Muscle layer of colon (tissue), 2 donors: ENCODE data around the gene ADCY5.

Source experiments
- H3K27ac ChIP-seq: one replicate; pipeline ENCODE4 v1.7.0; 2013; ENCODE audit warnings: low read depth, mild to moderate bottlenecking, low read length, moderate library complexity
- H3K27me3 ChIP-seq, 2 donors: one replicate each; pipeline ENCODE4 v1.7.0; 2013; ENCODE audit warnings: low read length in 2 of 2, mild to moderate bottlenecking in 2 of 2; ENCODE audit not compliant: insufficient read depth in 2 of 2, control insufficient read depth in 1 of 2
- H3K36me3 ChIP-seq: one replicate; pipeline ENCODE4 v1.7.0; 2013; ENCODE audit warnings: mild to moderate bottlenecking, low read length; ENCODE audit not compliant: insufficient read depth
- H3K4me1 ChIP-seq: one replicate; pipeline ENCODE4 v1.7.0; 2013; ENCODE audit warnings: mild to moderate bottlenecking, low read length; ENCODE audit not compliant: insufficient read depth
- H3K4me3 ChIP-seq, 2 donors: one replicate each; pipeline ENCODE4 v1.7.0; 2013; ENCODE audit warnings: low read length in 2 of 2, low read depth in 1 of 2, mild to moderate bottlenecking in 1 of 2, moderate library complexity in 1 of 2
- H3K9ac ChIP-seq: one replicate; pipeline ENCODE4 v1.7.0; 2013; ENCODE audit warnings: low read length
- H3K9me3 ChIP-seq: one replicate; pipeline ENCODE4 v1.7.0; 2013; ENCODE audit warnings: mild to moderate bottlenecking, low read length
- donor health status: abdominal sarcoma.
- donor health status: Adenocarcinoma of cecum.

ADCY5 gene

GRCh38 chr3:123453675-123454074 lies 4.8 kb upstream of the ADCY5 start:
- Histone ChIP-seq H3K9ac (no peak overlapping the region), H3K27me3 (peaks cover 4 to 5% of the 10 kb centered on the region in 2 donors), H3K9me3 (no peaks in the 10 kb centered on the region), H3K36me3 (no peaks in the 10 kb centered on the region), H3K4me3 (no peak overlapping the region), H3K4me1 (peaks cover 4% of the 10 kb centered on the region), H3K27ac (no peak overlapping the region)

- H3K27ac ChIP-seq = no peak overlapping the region
- peaks cover 4% of the 10 kb centered on the region for H3K4me1 ChIP-seq
- no peaks in the 10 kb centered on the region for H3K9me3 ChIP-seq
- no peak overlapping the region for H3K9ac ChIP-seq
- H3K36me3 ChIP-seq = no peaks in the 10 kb centered on the region
- H3K4me3 ChIP-seq = no peak overlapping the region
- H3K27me3 ChIP-seq = no peaks in the 10 kb centered on the region
Observed at GRCh38 chr3:123451186-123451585, 2.3 kb upstream of the ADCY5 start.

- peak overlapping the region; percentile 50 to 55 for H3K4me3 ChIP-seq
- no peaks in the 10 kb centered on the region for H3K36me3 ChIP-seq
- no peak overlapping the region for H3K9ac ChIP-seq
- peak overlapping the region; percentile 65 for H3K27ac ChIP-seq
- no peaks in the 10 kb centered on the region for H3K9me3 ChIP-seq
- peaks cover 4% of the 10 kb centered on the region for H3K4me1 ChIP-seq
- no peaks in the 10 kb centered on the region for H3K27me3 ChIP-seq
Observed at GRCh38 chr3:123449997-123450604, 1.2 kb upstream of the ADCY5 start.

- peak overlapping the region; percentile 21 for H3K9ac ChIP-seq
- H3K36me3 ChIP-seq = no peaks in the 10 kb centered on the region
- peak overlapping the region; percentile 61 to 72 for H3K4me3 ChIP-seq
- H3K27me3 ChIP-seq = no peaks in the 10 kb centered on the region
- H3K4me1 ChIP-seq = peaks cover 11% of the 10 kb centered on the region
- peak overlapping the region; percentile 93 for H3K27ac ChIP-seq
- no peaks in the 10 kb centered on the region for H3K9me3 ChIP-seq
Observed at GRCh38 chr3:123449102-123449996, 459 bp upstream of the ADCY5 start.

GRCh38 chr3:123447749-123448517 lies 957 bp downstream of the ADCY5 start:
- Histone ChIP-seq H3K4me1 (peaks cover 25% of the 10 kb centered on the region), H3K9me3 (no peaks in the 10 kb centered on the region), H3K4me3 (peak overlapping the region; percentile 61 to 72), H3K9ac (peak overlapping the region; percentile 46), H3K27me3 (no peaks in the 10 kb centered on the region), H3K36me3 (no peaks in the 10 kb centered on the region), H3K27ac (peak overlapping the region; percentile 93)

- H3K9ac ChIP-seq = peak overlapping the region; percentile 46
- H3K4me1 ChIP-seq = peaks cover 28% of the 10 kb centered on the region
- H3K27me3 ChIP-seq = no peaks in the 10 kb centered on the region
- peak overlapping the region; percentile 59 to 68 for H3K4me3 ChIP-seq
- no peaks in the 10 kb centered on the region for H3K9me3 ChIP-seq
- H3K36me3 ChIP-seq = no peaks in the 10 kb centered on the region
- H3K27ac ChIP-seq = peak overlapping the region; percentile 62
Observed at GRCh38 chr3:123447416-123447748, 1.5 kb downstream of the ADCY5 start.

- Histone ChIP-seq H3K27ac (peak overlapping the region; percentile 62), H3K36me3 (no peaks in the 10 kb centered on the region), H3K27me3 (no peaks in the 10 kb centered on the region), H3K9me3 (no peaks in the 10 kb centered on the region), H3K4me3 (peak overlapping the region; percentile 59 to 68), H3K4me1 (peaks cover 28% of the 10 kb centered on the region), H3K9ac (peak overlapping the region; percentile 46)
Observed at GRCh38 chr3:123446610-123447109, 2.2 kb downstream of the ADCY5 start.

GRCh38 chr3:123446210-123446609 lies 2.7 kb downstream of the ADCY5 start:
- Histone ChIP-seq H3K27ac (peak overlapping the region; percentile 62), H3K4me3 (peak overlapping the region; percentile 59 to 68), H3K9ac (peak overlapping the region; percentile 46), H3K27me3 (no peaks in the 10 kb centered on the region), H3K4me1 (peaks cover 28% of the 10 kb centered on the region), H3K36me3 (no peaks in the 10 kb centered on the region), H3K9me3 (no peaks in the 10 kb centered on the region)

GRCh38 chr3:123445702-123446101 lies 3.2 kb downstream of the ADCY5 start:
- Histone ChIP-seq H3K9me3 (no peaks in the 10 kb centered on the region), H3K4me3 (peak overlapping the region; percentile 59 to 68), H3K9ac (peak overlapping the region; percentile 46), H3K4me1 (peaks cover 28% of the 10 kb centered on the region), H3K36me3 (no peaks in the 10 kb centered on the region), H3K27ac (peak overlapping the region; percentile 62), H3K27me3 (no peaks in the 10 kb centered on the region)

GRCh38 chr3:123444744-123445143 lies 4.1 kb downstream of the ADCY5 start:
- Histone ChIP-seq H3K27ac (peak overlapping the region; percentile 8), H3K9ac (peak overlapping the region; percentile 46), H3K27me3 (no peaks in the 10 kb centered on the region), H3K4me1 (peaks cover 29% of the 10 kb centered on the region), H3K4me3 (peak overlapping the region in 1 of 2 donors; percentile 59), H3K9me3 (no peaks in the 10 kb centered on the region), H3K36me3 (no peaks in the 10 kb centered on the region)

- no peak overlapping the region for H3K9ac ChIP-seq
- peak overlapping the region in 1 of 2 donors; percentile 59 for H3K4me3 ChIP-seq
- H3K9me3 ChIP-seq = no peaks in the 10 kb centered on the region
- no peaks in the 10 kb centered on the region for H3K36me3 ChIP-seq
- H3K27ac ChIP-seq = peak overlapping the region; percentile 41
- no peaks in the 10 kb centered on the region for H3K27me3 ChIP-seq
- H3K4me1 ChIP-seq = peaks cover 29% of the 10 kb centered on the region
Observed at GRCh38 chr3:123444023-123444422, 4.9 kb downstream of the ADCY5 start.
